ENCODE results near the gene SOX1. TPM values are rescaled to one million over a fixed set of nuclear protein-coding genes. Genes with fewer than 3 reads are reported as not detected.

Gene SOX1
- total and polyA plus RNA-seq, 4 donors, result 0.09 TPM; not detected in 3

GRCh38 chr13:112066624-112067004, 335 bp upstream of the SOX1 start:
- no peak for ATAC-seq (ENCODE audit: insufficient read depth, low FRiP score)
- peaks cover 0 to 22% (median 0%) of the 10 kb centered on the region in 4 donors for H3K9me3 ChIP-seq (ENCODE audit: control insufficient read depth in 4 of 4, insufficient read depth in 3 of 4, low read length in 3 of 4)
- no peak overlapping the region for H3K4me3 ChIP-seq
- WGBS, 2 donors, result 0 to 2% methylated on average over 47 to 56 of the region's 56 CpGs
- TF ChIP-seq, protein P1, sequence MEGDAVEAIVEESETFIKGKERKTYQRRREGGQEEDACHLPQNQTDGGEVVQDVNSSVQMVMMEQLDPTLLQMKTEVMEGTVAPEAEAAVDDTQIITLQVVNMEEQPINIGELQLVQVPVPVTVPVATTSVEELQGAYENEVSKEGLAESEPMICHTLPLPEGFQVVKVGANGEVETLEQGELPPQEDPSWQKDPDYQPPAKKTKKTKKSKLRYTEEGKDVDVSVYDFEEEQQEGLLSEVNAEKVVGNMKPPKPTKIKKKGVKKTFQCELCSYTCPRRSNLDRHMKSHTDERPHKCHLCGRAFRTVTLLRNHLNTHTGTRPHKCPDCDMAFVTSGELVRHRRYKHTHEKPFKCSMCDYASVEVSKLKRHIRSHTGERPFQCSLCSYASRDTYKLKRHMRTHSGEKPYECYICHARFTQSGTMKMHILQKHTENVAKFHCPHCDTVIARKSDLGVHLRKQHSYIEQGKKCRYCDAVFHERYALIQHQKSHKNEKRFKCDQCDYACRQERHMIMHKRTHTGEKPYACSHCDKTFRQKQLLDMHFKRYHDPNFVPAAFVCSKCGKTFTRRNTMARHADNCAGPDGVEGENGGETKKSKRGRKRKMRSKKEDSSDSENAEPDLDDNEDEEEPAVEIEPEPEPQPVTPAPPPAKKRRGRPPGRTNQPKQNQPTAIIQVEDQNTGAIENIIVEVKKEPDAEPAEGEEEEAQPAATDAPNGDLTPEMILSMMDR (IDR thresholded peaks at IDR 0.05; ENCODE audit: control extremely low read depth, extremely low read depth), result no peak
- peaks cover 45 to 74% (median 70%) of the 10 kb centered on the region in 3 donors for H3K27me3 ChIP-seq (ENCODE audit: control insufficient read depth in 3 of 3, insufficient read depth in 3 of 3, low read length in 2 of 3)
- H3K4me1 ChIP-seq (ENCODE audit: control insufficient read depth in 5 of 5, insufficient read depth in 5 of 5, low read length in 5 of 5), result peaks cover 0 to 17% (median 3%) of the 10 kb centered on the region in 5 donors
- DNase-seq, result peak; percentile 59 to 68 (median 67)
- no peaks in the 10 kb centered on the region for H3K36me3 ChIP-seq (ENCODE audit: control insufficient read depth in 4 of 4, insufficient read depth in 4 of 4, low read length in 4 of 4)
- no peak overlapping the region for H3K9ac ChIP-seq (ENCODE audit: insufficient read depth in 1 of 2, low read length in 2 of 2)
- H3K27ac ChIP-seq (ENCODE audit: low read depth in 1 of 2, low read length in 1 of 2), result no peak overlapping the region

DNA sequence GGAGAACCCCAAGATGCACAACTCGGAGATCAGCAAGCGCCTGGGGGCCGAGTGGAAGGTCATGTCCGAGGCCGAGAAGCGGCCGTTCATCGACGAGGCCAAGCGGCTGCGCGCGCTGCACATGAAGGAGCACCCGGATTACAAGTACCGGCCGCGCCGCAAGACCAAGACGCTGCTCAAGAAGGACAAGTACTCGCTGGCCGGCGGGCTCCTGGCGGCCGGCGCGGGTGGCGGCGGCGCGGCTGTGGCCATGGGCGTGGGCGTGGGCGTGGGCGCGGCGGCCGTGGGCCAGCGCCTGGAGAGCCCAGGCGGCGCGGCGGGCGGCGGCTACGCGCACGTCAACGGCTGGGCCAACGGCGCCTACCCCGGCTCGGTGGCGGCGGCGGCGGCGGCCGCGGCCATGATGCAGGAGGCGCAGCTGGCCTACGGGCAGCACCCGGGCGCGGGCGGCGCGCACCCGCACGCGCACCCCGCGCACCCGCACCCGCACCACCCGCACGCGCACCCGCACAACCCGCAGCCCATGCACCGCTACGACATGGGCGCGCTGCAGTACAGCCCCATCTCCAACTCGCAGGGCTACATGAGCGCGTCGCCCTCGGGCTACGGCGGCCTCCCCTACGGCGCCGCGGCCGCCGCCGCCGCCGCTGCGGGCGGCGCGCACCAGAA, 1.1 kb downstream of the SOX1 start:
- H3K27me3 ChIP-seq (ENCODE audit: control insufficient read depth in 3 of 3, insufficient read depth in 3 of 3, low read length in 2 of 3), result peaks cover 51 to 68% (median 62%) of the 10 kb centered on the region in 3 donors
- 3 to 4% methylated on average over 57 to 103 of the region's 103 CpGs for WGBS, 2 donors
- H3K27ac ChIP-seq (ENCODE audit: low read depth in 1 of 2, low read length in 1 of 2), result no peak overlapping the region
- peaks cover 0 to 22% (median 7%) of the 10 kb centered on the region in 5 donors for H3K4me1 ChIP-seq (ENCODE audit: control insufficient read depth in 5 of 5, insufficient read depth in 5 of 5, low read length in 5 of 5)
- H3K36me3 ChIP-seq (ENCODE audit: control insufficient read depth in 4 of 4, insufficient read depth in 4 of 4, low read length in 4 of 4), result no peaks in the 10 kb centered on the region
- no peak overlapping the region for H3K4me3 ChIP-seq
- no peak for ATAC-seq (ENCODE audit: insufficient read depth, low FRiP score)
- H3K9ac ChIP-seq (ENCODE audit: insufficient read depth in 1 of 2, low read length in 2 of 2), result no peak overlapping the region
- DNase-seq, result no peak
- peaks cover 0 to 24% (median 0%) of the 10 kb centered on the region in 4 donors for H3K9me3 ChIP-seq (ENCODE audit: control insufficient read depth in 4 of 4, insufficient read depth in 3 of 4, low read length in 3 of 4)
- TF ChIP-seq, protein P1 (IDR thresholded peaks at IDR 0.05; ENCODE audit: control extremely low read depth, extremely low read depth), result no peak

DNA sequence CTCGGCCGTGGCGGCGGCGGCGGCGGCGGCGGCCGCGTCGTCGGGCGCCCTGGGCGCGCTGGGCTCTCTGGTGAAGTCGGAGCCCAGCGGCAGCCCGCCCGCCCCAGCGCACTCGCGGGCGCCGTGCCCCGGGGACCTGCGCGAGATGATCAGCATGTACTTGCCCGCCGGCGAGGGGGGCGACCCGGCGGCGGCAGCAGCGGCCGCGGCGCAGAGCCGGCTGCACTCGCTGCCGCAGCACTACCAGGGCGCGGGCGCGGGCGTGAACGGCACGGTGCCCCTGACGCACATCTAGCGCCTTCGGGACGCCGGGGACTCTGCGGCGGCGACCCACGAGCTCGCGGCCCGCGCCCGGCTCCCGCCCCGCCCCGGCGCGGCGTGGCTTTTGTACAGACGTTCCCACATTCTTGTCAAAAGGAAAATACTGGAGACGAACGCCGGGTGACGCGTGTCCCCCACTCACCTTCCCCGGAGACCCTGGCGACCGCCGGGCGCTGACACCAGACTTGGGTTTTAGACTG, 1.7 kb downstream of the SOX1 start:
- Histone ChIP-seq H3K27ac (ENCODE audit: low read depth in 1 of 2, low read length in 1 of 2) (no peak overlapping the region), H3K9ac (ENCODE audit: insufficient read depth in 1 of 2, low read length in 2 of 2) (no peak overlapping the region), H3K9me3 (ENCODE audit: control insufficient read depth in 4 of 4, insufficient read depth in 3 of 4, low read length in 3 of 4) (peaks cover 0 to 24% (median 0%) of the 10 kb centered on the region in 4 donors), H3K4me1 (ENCODE audit: control insufficient read depth in 5 of 5, insufficient read depth in 5 of 5, low read length in 5 of 5) (peaks cover 0 to 25% (median 8%) of the 10 kb centered on the region in 5 donors), H3K4me3 (no peak overlapping the region), H3K36me3 (ENCODE audit: control insufficient read depth in 4 of 4, insufficient read depth in 4 of 4, low read length in 4 of 4) (no peaks in the 10 kb centered on the region), H3K27me3 (ENCODE audit: control insufficient read depth in 3 of 3, insufficient read depth in 3 of 3, low read length in 2 of 3) (peaks cover 54 to 67% (median 57%) of the 10 kb centered on the region in 3 donors)
- TF ChIP-seq, protein P1 (IDR thresholded peaks at IDR 0.05; ENCODE audit: control extremely low read depth, extremely low read depth), result no peak
- ATAC-seq (ENCODE audit: insufficient read depth, low FRiP score) (no peak), DNase-seq (no peak)
- 2 to 4% methylated on average over 52 to 80 of the region's 80 CpGs for WGBS, 2 donors

Measured in lung (tissue), 12 donors.